Neuronal stem cell (in vitro differentiated cells): ENCODE data around the gene XPR1. TPM values are rescaled to one million over a fixed set of nuclear protein-coding genes. Genes with fewer than 3 reads are reported as not detected.
A peak's percentile ranks its signal among the peaks of the same experiment; 100 is the strongest.

Experiments used
- DNase-seq: peaks from one replicate; pipeline ENCODE4 v3.0.0-alpha.2; 2013; ENCODE audit warnings: low spot score
- H2AFZ ChIP-seq: one replicate; pipeline ENCODE4 v1.6.1; 2013; ENCODE audit warnings: mild to moderate bottlenecking, low read length, inconsistent platforms
- H2AK5ac ChIP-seq: 2 replicates; pipeline ENCODE4 v1.6.1; 2013; ENCODE audit warnings: low read depth, mild to moderate bottlenecking, inconsistent platforms, low read length, moderate library complexity, mixed read lengths
- H2BK120ac ChIP-seq: 2 replicates; pipeline ENCODE4 v1.6.1; 2013; ENCODE audit warnings: low read depth, mild to moderate bottlenecking, inconsistent platforms, low read length, moderate library complexity, mixed read lengths
- H2BK12ac ChIP-seq: one replicate; pipeline ENCODE4 v1.6.1; 2013; ENCODE audit warnings: low read length, inconsistent platforms
- H2BK15ac ChIP-seq: 2 replicates; pipeline ENCODE4 v1.6.1; 2013; ENCODE audit warnings: mild to moderate bottlenecking, low read length, inconsistent platforms, mixed read lengths
- H2BK5ac ChIP-seq: one replicate; pipeline ENCODE4 v1.6.1; 2013; ENCODE audit warnings: inconsistent platforms, mild to moderate bottlenecking, low read length, moderate library complexity
- H3K14ac ChIP-seq: one replicate; pipeline ENCODE4 v1.6.1; 2013; ENCODE audit warnings: low read length, inconsistent platforms
- H3K18ac ChIP-seq: 2 replicates; pipeline ENCODE4 v1.6.1; 2013; ENCODE audit warnings: low read length, inconsistent platforms
- H3K23ac ChIP-seq: 2 replicates; pipeline ENCODE4 v1.6.1; 2013; ENCODE audit warnings: low read depth, mild to moderate bottlenecking, mixed read lengths, low read length, inconsistent platforms; ENCODE audit not compliant: poor library complexity
- H3K27ac ChIP-seq: replicated peaks from 3 replicates; pipeline ENCODE4 v1.5.1; 2013; ENCODE audit warnings: low read length, inconsistent platforms
- H3K27me3 ChIP-seq, 3 experiments: 2 replicates each; pipeline ENCODE4 v1.6.1; 2013; ENCODE audit warnings: low read length in 3 of 3, mild to moderate bottlenecking in 2 of 3, inconsistent platforms in 1 of 3, low read depth in 1 of 3, mixed read lengths in 1 of 3, moderate library complexity in 1 of 3; ENCODE audit not compliant: control insufficient read depth in 3 of 3, insufficient read depth in 3 of 3
- H3K36me3 ChIP-seq, 2 donors: replicated peaks in 1 of 2; 2 replicates each; pipeline ENCODE4 v1.6.1; 2013; ENCODE audit warnings: low read length in 2 of 2; ENCODE audit not compliant: control insufficient read depth in 2 of 2, insufficient read depth in 2 of 2
- H3K4ac ChIP-seq: 2 replicates; pipeline ENCODE4 v1.6.1; 2013; ENCODE audit warnings: inconsistent platforms, mild to moderate bottlenecking, low read length, moderate library complexity
- H3K4me1 ChIP-seq, 2 donors: 1 replicate in 1 of 2; 2 replicates in 1 of 2; pipeline ENCODE4 v1.6.1; 2013; ENCODE audit warnings: low read length in 2 of 2, low read depth in 1 of 2; ENCODE audit not compliant: control insufficient read depth in 2 of 2, insufficient read depth in 1 of 2
- H3K4me2 ChIP-seq: one replicate; pipeline ENCODE4 v1.6.1; 2013; ENCODE audit warnings: mild to moderate bottlenecking, low read length, inconsistent platforms; ENCODE audit not compliant: insufficient read depth, poor library complexity, severe bottlenecking
- H3K4me3 ChIP-seq, 2 donors: 2 replicates each; pipeline ENCODE4 v1.5.1; 2013; ENCODE audit warnings: low read length in 2 of 2, mild to moderate bottlenecking in 2 of 2, inconsistent platforms in 1 of 2, moderate library complexity in 1 of 2
- H3K79me1 ChIP-seq: one replicate; pipeline ENCODE4 v1.6.1; 2013; ENCODE audit warnings: low read depth, mild to moderate bottlenecking, inconsistent platforms, low read length, moderate library complexity
- H3K9ac ChIP-seq: one replicate; pipeline ENCODE4 v1.6.1; 2013; ENCODE audit warnings: mild to moderate bottlenecking, low read depth, low read length, inconsistent platforms; ENCODE audit not compliant: poor library complexity
- H3K9me3 ChIP-seq, 2 donors: replicated peaks in 1 of 2; 2 replicates each; pipeline versions ENCODE3 to v1.6.1; 2013; ENCODE audit warnings: low read length in 2 of 2, mild to moderate bottlenecking in 2 of 2, inconsistent platforms in 1 of 2, low read depth in 1 of 2, mixed read lengths in 1 of 2, moderate library complexity in 1 of 2; ENCODE audit not compliant: control insufficient read depth in 2 of 2, insufficient read depth in 1 of 2
- H4K8ac ChIP-seq: one replicate; pipeline ENCODE4 v1.6.1; 2013; ENCODE audit warnings: low read depth, mild to moderate bottlenecking, inconsistent platforms, low read length, moderate library complexity
- H4K91ac ChIP-seq: one replicate; pipeline ENCODE4 v1.6.1; 2013; ENCODE audit warnings: low read length, low read depth, mild to moderate bottlenecking, inconsistent platforms; ENCODE audit not compliant: poor library complexity
- WGBS, 2 donors: extraction: QIAGEN DNeasy Blood & Tissue Kit; methylation state at CpG; one replicate each; pipeline ENCODE4 v1.1.7; 2013; ENCODE audit warnings: missing lambda C conversion rate in 2 of 2, mixed read lengths in 1 of 2; ENCODE audit not compliant: insufficient read length in 2 of 2, insufficient replicate concordance in 1 of 2; ENCODE audit errors: extremely low coverage in 2 of 2; 5-methylcytosine and 5-hydroxymethylcytosine counted together
- small RNA-seq: library from polyadenylated mRNA; stranded (forward); fragments of <200 nt; extraction: miRNeasy Mini kit (QIAGEN cat#:217004); gene quantifications from one replicate; pipeline ENCODE3, GENCODE V24; 2013; ENCODE audit not compliant: insufficient read depth

Gene XPR1

DNA sequence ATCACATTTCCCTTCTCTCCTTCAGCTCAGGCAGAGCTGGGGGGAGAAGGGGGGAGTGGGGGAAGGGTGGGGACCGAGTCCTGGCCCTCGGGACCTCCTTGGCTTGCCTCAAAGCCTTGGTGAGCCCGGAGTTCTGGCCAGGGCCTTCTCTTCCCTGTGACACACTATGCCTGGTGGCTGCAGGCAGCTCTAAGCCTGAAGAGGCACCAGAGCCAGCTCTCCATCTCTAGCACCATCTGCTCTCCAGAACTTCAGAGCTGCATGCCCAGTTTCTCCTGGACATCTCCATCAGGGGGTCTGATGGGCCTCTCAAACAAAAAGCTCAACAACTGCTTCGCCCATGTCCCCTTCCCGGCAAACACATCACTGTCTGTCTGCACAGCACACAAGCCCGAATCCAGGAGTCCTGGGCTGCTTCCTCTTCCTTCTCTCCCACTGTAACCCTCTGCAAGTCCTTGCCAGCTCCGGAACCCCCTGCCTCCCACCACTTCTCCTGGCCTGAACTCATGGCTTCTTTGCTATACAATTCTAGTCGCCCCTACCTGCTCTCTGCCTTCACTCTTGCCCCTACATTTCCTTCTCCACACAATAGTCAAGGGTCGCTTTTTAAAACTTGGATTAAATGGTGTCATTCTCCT, 307.4 kb downstream of the XPR1 start:
- Histone ChIP-seq H3K4ac (no peak overlapping the region), H3K4me1 (peaks cover 0 to 6% of the 10 kb centered on the region in 2 donors), H3K23ac (no peak overlapping the region), H3K9me3 (no peaks in the 10 kb centered on the region), H3K79me1 (no peaks in the 10 kb centered on the region), H2AK5ac (no peak overlapping the region), H3K4me2 (no peak overlapping the region), H3K9ac (no peak overlapping the region), H3K27ac (no peak overlapping the region), H3K4me3 (no peak overlapping the region), H4K91ac (no peak overlapping the region), H4K8ac (no peak overlapping the region), H3K14ac (no peak overlapping the region), H2AFZ (no peak overlapping the region), H3K36me3 (no peaks in the 10 kb centered on the region), H2BK12ac (no peak overlapping the region), H3K18ac (peak overlapping the region; percentile 11), H2BK15ac (no peak overlapping the region), H2BK5ac (no peak overlapping the region), H3K27me3 (no peaks in the 10 kb centered on the region), H2BK120ac (no peak overlapping the region)
- WGBS, 2 donors: no CpG with 5 or more reads among the region's 9 CpGs
- no peak for DNase-seq

DNA sequence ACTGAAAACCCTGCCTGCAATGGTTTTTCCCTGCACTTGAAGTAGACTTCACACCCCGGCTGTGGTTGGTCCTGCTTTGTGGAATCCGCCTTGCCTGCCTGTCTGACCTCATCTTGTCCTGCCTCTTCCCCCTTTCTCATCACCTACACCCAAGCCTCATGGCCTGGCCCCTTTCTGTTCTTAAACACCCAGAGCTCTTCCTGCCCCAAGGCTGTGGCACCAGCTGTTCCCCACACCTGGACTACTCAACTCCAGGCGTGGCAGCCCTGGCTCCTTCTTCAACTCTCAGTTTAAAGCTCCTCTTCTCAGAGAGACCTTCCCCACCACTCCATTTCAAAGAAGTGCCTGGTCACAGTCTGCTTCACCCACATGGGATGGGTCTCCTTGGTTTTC, 307.9 kb downstream of the XPR1 start:
- Histone ChIP-seq H3K18ac (no peak overlapping the region), H3K4me3 (peak overlapping the region in 1 of 2 donors; percentile 15), H2AFZ (no peak overlapping the region), H2BK12ac (no peak overlapping the region), H3K14ac (no peak overlapping the region), H3K9ac (peak overlapping the region; percentile 47), H3K4me2 (no peak overlapping the region), H2BK5ac (no peak overlapping the region), H2BK15ac (no peak overlapping the region), H2BK120ac (no peak overlapping the region), H3K27ac (no peak overlapping the region), H3K4me1 (peaks cover 0 to 6% of the 10 kb centered on the region in 2 donors), H4K8ac (no peak overlapping the region), H3K23ac (no peak overlapping the region), H3K79me1 (no peaks in the 10 kb centered on the region), H3K27me3 (no peaks in the 10 kb centered on the region), H3K9me3 (no peaks in the 10 kb centered on the region), H3K4ac (no peak overlapping the region), H2AK5ac (no peak overlapping the region), H3K36me3 (peaks cover 0 to 2% of the 10 kb centered on the region in 2 donors), H4K91ac (no peak overlapping the region)
- no peak for DNase-seq
- WGBS, 2 donors: no CpG with 5 or more reads among the region's 3 CpGs

Small RNA genes lying within 50 kb of the gene (small RNA-seq; reads per million reads assigned to genes)
- not detected for gene RF00026
